Right cardiac atrium (tissue), 5 donors: ENCODE results near the gene CLDN24. TPM values are rescaled to one million over a fixed set of nuclear protein-coding genes. Genes with fewer than 3 reads are reported as not detected.
"Not testable (repeated sequence)": the region's sequence is repeated elsewhere in the genome, so short reads cannot be mapped to it uniquely, and the experiment has no call there.

Source experiments
- ATAC-seq, 2 donors: fragments of 200-7000 bp; cut with Tn5 transposase; one replicate each; pipeline versions ENCODE4 v1.8.0 to v1.9.1; 2020; ENCODE audit warnings: moderate library complexity in 2 of 2, mild to moderate bottlenecking in 1 of 2
- DNase-seq, 3 donors: peaks; one replicate each; pipeline ENCODE4 v3.0.0-alpha.2; 2020
- H3K27ac ChIP-seq: one replicate; pipeline ENCODE4 v1.5.1; 2013; ENCODE audit warnings: mild to moderate bottlenecking, low read length, control low read depth, moderate library complexity
- H3K27me3 ChIP-seq: one replicate; pipeline ENCODE4 v1.6.1; 2013; ENCODE audit not compliant: control insufficient read depth, insufficient read depth
- H3K4me1 ChIP-seq: one replicate; pipeline ENCODE4 v1.6.1; 2013; ENCODE audit warnings: low read length; ENCODE audit not compliant: control insufficient read depth, insufficient read depth
- H3K4me3 ChIP-seq: one replicate; pipeline ENCODE4 v1.5.1; 2013; ENCODE audit warnings: low read length, control low read depth
- H3K9me3 ChIP-seq: one replicate; pipeline ENCODE4 v1.6.1; 2013; ENCODE audit warnings: low read length; ENCODE audit not compliant: control insufficient read depth
- WGBS: extraction: QIAGEN DNeasy Blood & Tissue Kit; methylation state at CpG from one replicate; pipeline ENCODE4 v1.1.7; 2013; 5-methylcytosine and 5-hydroxymethylcytosine counted together
- intact Hi-C, 4 donors: fragments of 100-400 bp; cut with DNase I; formaldehyde crosslinking; loops; one replicate each; pipeline versions ENCODE4 v1.11.0 to v1.14.0; 2022 to 2023
- polyA plus RNA-seq: library from polyadenylated mRNA; stranded (reverse); fragments of 200-250 nt; gene quantifications from one replicate; pipeline ENCODE4 v1.2.3, GENCODE V29; 2013
- total RNA-seq, 4 donors: library from RNA; stranded (reverse); fragmentation: NEBNext Ultra II Directional; extraction: Animal tissue kit (Norgen Biotek cat#: 25700); gene quantifications; one replicate each; pipeline ENCODE4 v1.2.1, GENCODE V29; 2021
- donor health status: healthy with polysubstance abuse.
- donor health status: DM: no; HTN: yes; CAD: no.
- donor health status: DM: no; HTN: no; CAD: no.
- donor health status: DM: no; HTN: yes; CAD: no; lungs with severe emphysema.
- donor health status: DM: yes; HTN: yes; CAD: no.

CLDN24 gene
- total and polyA plus RNA-seq, 5 donors = not detected

GRCh38 chr4:183329954-183330742 lies 7.9 kb upstream of the CLDN24 start:
- DNase-seq = no peak
- WGBS = 69% methylated on average over 10 of the region's 10 CpGs
- no peak for ATAC-seq

GRCh38 chr4:183329244-183329643 lies 7.0 kb upstream of the CLDN24 start:
- H3K4me1 ChIP-seq = no peaks in the 10 kb centered on the region
- DNase-seq = no peak
- no peaks in the 10 kb centered on the region for H3K27me3 ChIP-seq
- no peaks in the 10 kb centered on the region for H3K9me3 ChIP-seq
- ATAC-seq = no peak
- H3K27ac ChIP-seq = no peak overlapping the region
- intact Hi-C loops = no loop called here
- H3K4me3 ChIP-seq = no peak overlapping the region
- WGBS = 85% methylated on average over 6 of the region's 6 CpGs

More at GRCh38 chr4:183329954-183330742, 7.9 kb upstream of the CLDN24 start:
- Histone ChIP-seq H3K4me1 (no peaks in the 10 kb centered on the region), H3K4me3 (no peak overlapping the region), H3K9me3 (no peaks in the 10 kb centered on the region), H3K27ac (no peak overlapping the region), H3K27me3 (no peaks in the 10 kb centered on the region)
- intact Hi-C loops = no loop called here

GRCh38 chr4:183328832-183329231 lies 6.6 kb upstream of the CLDN24 start:
- H3K4me3 ChIP-seq = no peak overlapping the region
- no peaks in the 10 kb centered on the region for H3K27me3 ChIP-seq
- H3K9me3 ChIP-seq = no peaks in the 10 kb centered on the region
- intact Hi-C loops = no loop called here
- ATAC-seq = peak in 1 of 2 donors; percentile 19
- no peak overlapping the region for H3K27ac ChIP-seq
- DNase-seq = no peak
- H3K4me1 ChIP-seq = no peaks in the 10 kb centered on the region
- WGBS = 35% methylated on average over 7 of the region's 7 CpGs

GRCh38 chr4:183327827-183328226 lies 5.6 kb upstream of the CLDN24 start:
- Histone ChIP-seq H3K27ac (no peak overlapping the region), H3K4me3 (no peak overlapping the region), H3K9me3 (no peaks in the 10 kb centered on the region), H3K27me3 (no peaks in the 10 kb centered on the region), H3K4me1 (no peaks in the 10 kb centered on the region)
- ATAC-seq (no peak), DNase-seq (no peak)
- intact Hi-C loops = no loop called here
- 94% methylated on average over 7 of the region's 7 CpGs for WGBS

- ATAC-seq = no peak
- Histone ChIP-seq H3K4me3 (no peak overlapping the region), H3K4me1 (no peaks in the 10 kb centered on the region), H3K27ac (no peak overlapping the region), H3K27me3 (no peaks in the 10 kb centered on the region), H3K9me3 (no peaks in the 10 kb centered on the region)
- 45% methylated on average over 2 of the region's 2 CpGs for WGBS
- no peak for DNase-seq
- intact Hi-C loops = no loop called here
These were observed 4.6 kb upstream of the CLDN24 start for GRCh38 chr4:183326853-183327252.

GRCh38 chr4:183326387-183326786 lies 4.2 kb upstream of the CLDN24 start:
- H3K27me3 ChIP-seq, H3K27ac ChIP-seq, ATAC-seq, H3K4me1 ChIP-seq, H3K4me3 ChIP-seq, H3K9me3 ChIP-seq, DNase-seq, intact Hi-C loops: not testable (repeated sequence)
- 88% methylated on average over 6 of the region's 6 CpGs for WGBS

- WGBS = 93% methylated on average over 7 of the region's 7 CpGs
- Histone ChIP-seq H3K4me3 (no peak overlapping the region), H3K9me3 (no peaks in the 10 kb centered on the region), H3K27me3 (no peaks in the 10 kb centered on the region), H3K27ac (no peak overlapping the region), H3K4me1 (no peaks in the 10 kb centered on the region)
- no peak for ATAC-seq
- intact Hi-C loops = no loop called here
- no peak for DNase-seq
These were observed 2.4 kb upstream of the CLDN24 start for GRCh38 chr4:183324619-183325018.

GRCh38 chr4:183324056-183324455 lies 1.8 kb upstream of the CLDN24 start:
- ATAC-seq, H3K4me3 ChIP-seq, intact Hi-C loops, H3K27me3 ChIP-seq, H3K4me1 ChIP-seq, H3K9me3 ChIP-seq, H3K27ac ChIP-seq, DNase-seq: not testable (repeated sequence)
- whole genome bisulfite sequencing = 86% methylated on average over 11 of the region's 11 CpGs

GRCh38 chr4:183323295-183323694 lies 1.1 kb upstream of the CLDN24 start:
- DNase-seq (no peak), ATAC-seq (no peak)
- no peaks in the 10 kb centered on the region for H3K4me1 ChIP-seq
- intact Hi-C loops = no loop called here
- no peak overlapping the region for H3K27ac ChIP-seq
- no peaks in the 10 kb centered on the region for H3K27me3 ChIP-seq
- H3K4me3 ChIP-seq = no peak overlapping the region
- WGBS = 89% methylated on average over 6 of the region's 6 CpGs
- no peaks in the 10 kb centered on the region for H3K9me3 ChIP-seq

- Histone ChIP-seq H3K27ac (no peak overlapping the region), H3K27me3 (no peaks in the 10 kb centered on the region), H3K4me3 (no peak overlapping the region), H3K4me1 (no peaks in the 10 kb centered on the region), H3K9me3 (no peaks in the 10 kb centered on the region)
- no peak for DNase-seq
- 96% methylated on average over 5 of the region's 5 CpGs for WGBS
- intact Hi-C loops = no loop called here
- no peak for ATAC-seq
These were observed 710 bp downstream of the CLDN24 start for GRCh38 chr4:183321516-183321915.

- 81% methylated on average over 2 of the region's 2 CpGs for WGBS
- ATAC-seq = no peak
These were observed 1.1 kb downstream of the CLDN24 start for GRCh38 chr4:183321079-183321478.

More at GRCh38 chr4:183321079-183321478, 1.1 kb downstream of the CLDN24 start:
- no peaks in the 10 kb centered on the region for H3K27me3 ChIP-seq
- intact Hi-C loops = no loop called here
- H3K4me3 ChIP-seq = no peak overlapping the region
- no peak for DNase-seq
- H3K4me1 ChIP-seq = no peaks in the 10 kb centered on the region
- no peaks in the 10 kb centered on the region for H3K9me3 ChIP-seq
- H3K27ac ChIP-seq = no peak overlapping the region
